ENCODE results near the gene COPS9. TPM values are rescaled to one million over a fixed set of nuclear protein-coding genes. Genes with fewer than 3 reads are reported as not detected.

COPS9 gene
- total and polyA plus RNA-seq, 2 donors (not counting 1 experiment from before 2014, with no cell fraction given) = 48.7 to 69.9 TPM

- DNase-seq = no peak
- intact Hi-C loops (cut with micrococcal nuclease) = no loop called here
- no peak overlapping the region for H3K27ac ChIP-seq (ENCODE audit: low read length in 2 of 2)
- H3K9ac ChIP-seq (ENCODE audit: low read length) = no peak overlapping the region
- peaks cover 12 to 22% of the 10 kb centered on the region in 2 donors for H3K4me1 ChIP-seq (ENCODE audit: control insufficient read depth in 2 of 2, insufficient read depth in 2 of 2, low read length in 2 of 2)
- H3K4me3 ChIP-seq (ENCODE audit: control extremely low read depth in 1 of 5, extremely low read depth in 1 of 5, insufficient read depth in 1 of 5, low read depth in 2 of 5, low read length in 4 of 5) = no peak overlapping the region
- H3K4me2 ChIP-seq (replicated peaks; ENCODE audit: low read depth, low read length, poor library complexity, severe bottlenecking) = no peak overlapping the region
- peaks cover 0 to 52% of the 10 kb centered on the region in 2 experiments for H3K36me3 ChIP-seq (replicated peaks in 1 of 2; ENCODE audit: control extremely low read depth in 1 of 2, control insufficient read depth in 1 of 2, extremely low read depth in 1 of 2, insufficient read depth in 2 of 2, low read length in 1 of 2)
- H3K79me2 ChIP-seq (ENCODE audit: control insufficient read depth, insufficient read depth, low read length) = peaks cover 30% of the 10 kb centered on the region
- H3K9me3 ChIP-seq (ENCODE audit: control extremely low read depth in 1 of 3, control insufficient read depth in 2 of 3, insufficient read depth in 1 of 3, low read length in 2 of 3) = no peaks in the 10 kb centered on the region
- peaks cover 19% of the 10 kb centered on the region for H4K20me1 ChIP-seq (ENCODE audit: control insufficient read depth, insufficient read depth, low read length, poor library complexity, severe bottlenecking)
- Mint-ChIP-seq H3K4me3 (no peak overlapping the region), H3K9me3 (ENCODE audit: insufficient read depth) (no peaks in the 10 kb centered on the region), H3K4me1 (peaks cover 29% of the 10 kb centered on the region), H3K27me3 (no peaks in the 10 kb centered on the region), H3K27ac (no peak overlapping the region)
- no peak for ATAC-seq (ENCODE audit: low read depth)
- no peaks in the 10 kb centered on the region for H3K27me3 ChIP-seq (replicated peaks in 1 of 4; ENCODE audit: control extremely low read depth in 1 of 4, control insufficient read depth in 3 of 4, insufficient read depth in 4 of 4, low read length in 3 of 4)
- TF ChIP-seq CTCF (IDR thresholded peaks at IDR 0.05) = no peak
- no peak for TF ChIP-seq EZH2 (IDR thresholded peaks at IDR 0.05; ENCODE audit: borderline replicate concordance, insufficient read depth, low read depth, low read length, poor library complexity, severe bottlenecking)
- no peak overlapping the region for H2AFZ ChIP-seq (ENCODE audit: insufficient read depth, low read depth, low read length, poor library complexity, severe bottlenecking)
- POLR2A ChIA-PET = no interaction called here
- WGBS (ENCODE audit: insufficient coverage) = 98% methylated on average over 5 of the region's 5 CpGs
- CTCF ChIA-PET = interaction anchor here (2.2 kb wide), 1 partner anchor 10 kb away, joined by 9 read pairs; no protein-coding TSS in a partner anchor
These were observed 3.5 kb downstream of the COPS9 start for GRCh38 chr2:240132651-240132980.

- Histone ChIP-seq H3K9ac (ENCODE audit: low read length) (no peak overlapping the region), H3K4me3 (ENCODE audit: control extremely low read depth in 1 of 5, extremely low read depth in 1 of 5, insufficient read depth in 1 of 5, low read depth in 2 of 5, low read length in 4 of 5) (no peak overlapping the region), H3K79me2 (ENCODE audit: control insufficient read depth, insufficient read depth, low read length) (peaks cover 25% of the 10 kb centered on the region), H3K4me1 (ENCODE audit: control insufficient read depth in 2 of 2, insufficient read depth in 2 of 2, low read length in 2 of 2) (peaks cover 10 to 19% of the 10 kb centered on the region in 2 donors), H3K27ac (ENCODE audit: low read length in 2 of 2) (no peak overlapping the region), H3K9me3 (ENCODE audit: control extremely low read depth in 1 of 3, control insufficient read depth in 2 of 3, insufficient read depth in 1 of 3, low read length in 2 of 3) (no peaks in the 10 kb centered on the region), H3K27me3 (replicated peaks in 1 of 4; ENCODE audit: control extremely low read depth in 1 of 4, control insufficient read depth in 3 of 4, insufficient read depth in 4 of 4, low read length in 3 of 4) (no peaks in the 10 kb centered on the region), H2AFZ (ENCODE audit: insufficient read depth, low read depth, low read length, poor library complexity, severe bottlenecking) (no peak overlapping the region), H4K20me1 (ENCODE audit: control insufficient read depth, insufficient read depth, low read length, poor library complexity, severe bottlenecking) (peaks cover 19% of the 10 kb centered on the region), H3K36me3 (replicated peaks in 1 of 2; ENCODE audit: control extremely low read depth in 1 of 2, control insufficient read depth in 1 of 2, extremely low read depth in 1 of 2, insufficient read depth in 2 of 2, low read length in 1 of 2) (peaks cover 0 to 52% of the 10 kb centered on the region in 2 experiments), H3K4me2 (replicated peaks; ENCODE audit: low read depth, low read length, poor library complexity, severe bottlenecking) (no peak overlapping the region)
- intact Hi-C loops (cut with micrococcal nuclease) = no loop called here
- DNase-seq (no peak), ATAC-seq (ENCODE audit: low read depth) (no peak)
- H3K27me3 Mint-ChIP-seq = no peaks in the 10 kb centered on the region
- no peaks in the 10 kb centered on the region for H3K9me3 Mint-ChIP-seq (ENCODE audit: insufficient read depth)
- no peak overlapping the region for H3K4me3 Mint-ChIP-seq
- peaks cover 27% of the 10 kb centered on the region for H3K4me1 Mint-ChIP-seq
- ChIA-PET POLR2A (no interaction called here), CTCF (interaction anchor here (2.2 kb wide), 1 partner anchor 11 kb away, joined by 9 read pairs; no protein-coding TSS in a partner anchor)
- 99% methylated on average over 22 of the region's 22 CpGs for WGBS (ENCODE audit: insufficient coverage)
- H3K27ac Mint-ChIP-seq = no peak overlapping the region
- no peak for TF ChIP-seq CTCF (IDR thresholded peaks at IDR 0.05)
- TF ChIP-seq EZH2 (IDR thresholded peaks at IDR 0.05; ENCODE audit: borderline replicate concordance, insufficient read depth, low read depth, low read length, poor library complexity, severe bottlenecking) = no peak
These were observed 4.0 kb downstream of the COPS9 start for GRCh38 chr2:240131941-240132650.

All from B cell (primary cell).